HG03159 (cell line): ENCODE data around the gene DENND1A.

Source experiments
- ATAC-seq: cut with Tn5 transposase; IDR thresholded peaks from one replicate; pipeline ENCODE4 v1.9.1; 2021; ENCODE audit warnings: mild to moderate bottlenecking, moderate library complexity; ENCODE audit not compliant: unreplicated experiment

DENND1A gene

DNA sequence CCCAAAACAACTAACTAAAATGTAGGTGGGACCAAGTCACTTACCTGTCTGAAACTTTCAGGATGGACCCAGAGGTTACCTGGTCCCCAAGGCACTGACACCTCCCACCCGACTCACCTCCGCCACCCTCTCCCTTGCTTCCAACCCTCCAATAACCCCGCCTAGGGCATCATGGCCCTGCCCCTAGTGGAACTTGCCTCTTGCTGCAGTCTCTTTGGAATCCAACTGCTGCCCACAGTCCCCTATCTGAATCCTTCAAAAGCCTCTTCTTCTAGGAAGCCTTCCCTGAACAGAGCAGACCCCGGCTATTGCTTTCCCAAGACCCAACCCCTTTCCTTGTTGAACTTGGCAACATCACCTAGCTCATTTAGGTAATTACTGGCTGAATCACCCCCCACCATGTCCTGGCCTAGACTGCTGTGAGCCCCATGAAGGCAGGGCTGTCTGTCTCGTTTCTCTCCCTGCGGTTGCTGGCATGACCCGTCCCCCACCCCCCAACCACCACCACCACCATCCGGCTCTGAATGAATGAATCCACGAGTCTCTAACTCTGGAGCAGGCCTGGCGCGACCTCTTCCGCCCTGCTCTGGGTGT lies 564.5 kb downstream of the DENND1A start:
- no peak for ATAC-seq

DNA sequence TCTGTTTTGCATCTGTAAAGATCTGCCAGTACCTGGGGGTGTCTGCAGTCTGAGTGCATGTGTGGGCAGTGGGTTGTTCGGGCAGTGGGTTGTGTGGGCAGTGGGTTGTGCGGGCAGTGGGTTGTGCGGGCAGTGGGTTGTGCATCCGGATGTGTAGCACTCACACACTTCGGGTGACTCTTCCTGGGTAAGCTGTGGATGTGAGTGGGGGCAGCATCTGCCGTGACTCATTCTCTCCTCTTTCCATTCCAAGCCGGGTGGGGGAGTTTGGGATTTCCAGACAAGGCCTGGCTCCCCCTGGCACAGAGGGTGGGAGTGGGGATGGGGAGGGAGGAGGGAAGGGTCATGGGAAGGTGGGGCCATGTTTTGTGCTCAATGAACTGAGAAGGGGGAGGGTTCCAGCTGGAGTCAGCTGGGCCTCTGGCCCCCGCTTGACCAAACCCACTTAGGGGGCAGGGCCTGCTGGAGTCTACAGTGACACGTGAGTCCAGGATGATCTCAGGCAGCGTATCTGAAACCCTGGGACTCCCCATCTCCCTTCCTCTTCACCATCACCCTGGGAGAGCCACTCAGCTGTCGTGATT lies 565.6 kb downstream of the DENND1A start:
- no peak for ATAC-seq

DNA sequence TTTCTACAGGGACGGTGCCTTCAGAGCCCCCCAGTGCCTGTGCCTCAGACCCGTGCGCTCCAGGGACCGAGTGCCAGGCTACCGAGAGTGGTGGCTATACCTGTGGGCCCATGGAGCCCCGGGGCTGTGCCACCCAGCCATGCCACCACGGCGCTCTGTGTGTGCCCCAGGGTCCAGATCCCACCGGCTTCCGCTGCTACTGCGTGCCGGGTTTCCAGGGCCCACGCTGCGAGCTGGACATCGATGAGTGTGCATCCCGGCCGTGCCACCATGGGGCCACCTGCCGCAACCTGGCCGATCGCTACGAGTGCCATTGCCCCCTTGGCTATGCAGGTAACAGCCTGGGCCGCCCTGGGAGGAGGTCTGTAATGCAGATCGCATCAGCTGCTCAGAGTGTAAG lies 567.1 kb downstream of the DENND1A start:
- no peak for ATAC-seq

DNA sequence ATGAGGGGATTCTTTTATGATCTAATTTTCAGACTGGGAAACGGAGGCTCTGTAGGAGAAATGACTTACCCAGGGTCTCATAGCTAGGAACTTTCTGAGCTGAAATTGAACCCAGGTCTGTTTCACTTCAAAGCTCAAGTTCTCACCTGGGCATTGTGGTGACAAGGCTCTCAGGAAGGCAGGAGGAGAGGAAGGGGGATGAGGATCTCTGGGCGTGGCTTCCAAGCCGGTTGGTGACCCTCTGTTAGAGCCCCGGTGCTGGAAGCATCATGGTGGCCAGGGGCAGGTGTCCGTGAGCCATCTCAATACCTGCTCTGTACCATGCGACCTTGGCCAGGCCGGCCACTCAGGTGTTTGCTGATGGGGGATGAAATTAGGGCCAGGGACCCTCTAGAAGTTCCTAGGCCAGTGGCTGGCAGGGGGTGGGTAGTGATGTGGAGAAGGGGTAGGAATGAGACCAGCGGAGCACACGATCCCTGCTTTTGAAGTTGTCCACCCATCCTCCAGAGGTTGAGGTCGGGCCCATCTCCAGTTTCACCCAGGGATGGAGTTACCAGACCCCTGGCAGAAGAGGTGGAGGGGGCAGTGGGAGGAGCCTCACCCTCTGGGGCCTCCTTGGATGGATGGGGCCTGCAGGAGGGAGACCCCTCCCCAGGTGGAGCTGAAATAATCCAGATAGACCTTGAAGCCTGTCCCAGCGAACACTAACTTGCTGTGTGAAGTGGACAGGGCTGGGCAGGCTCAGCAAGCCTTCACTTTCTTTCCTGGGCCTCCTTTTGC lies 568.0 kb downstream of the DENND1A start:
- no peak for ATAC-seq

DNA sequence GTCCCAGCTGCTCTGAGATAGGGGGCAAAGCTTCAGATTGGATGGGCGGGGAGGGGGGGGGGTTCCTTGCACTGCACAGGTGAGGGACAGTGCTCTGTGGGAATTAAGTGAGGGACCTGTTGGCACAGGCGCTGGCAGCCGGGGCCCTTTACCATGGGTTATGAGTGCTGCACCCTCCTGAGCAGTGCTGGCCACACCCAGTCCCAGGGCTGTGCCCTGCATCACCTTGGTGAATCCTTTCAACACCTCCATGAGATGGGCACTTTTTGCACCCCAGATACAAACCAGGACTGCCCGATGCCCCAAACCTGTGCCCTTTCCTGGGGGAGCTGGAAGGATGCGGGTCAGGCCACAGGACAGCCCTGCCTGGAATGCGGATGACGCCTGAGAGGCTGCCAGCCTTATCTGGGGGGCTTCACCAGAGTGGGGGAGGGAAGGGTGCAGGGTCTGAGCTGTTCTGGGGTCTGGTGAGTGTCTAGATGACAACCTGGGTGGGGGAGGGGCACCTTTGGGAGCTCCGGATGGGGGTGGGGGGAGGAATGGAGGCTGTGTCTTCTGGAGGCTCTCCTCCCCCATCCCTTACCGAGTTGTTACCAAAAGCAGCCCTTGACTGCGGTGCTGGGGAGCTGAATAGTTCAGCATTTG lies 568.7 kb downstream of the DENND1A start:
- ATAC-seq = no peak

DNA sequence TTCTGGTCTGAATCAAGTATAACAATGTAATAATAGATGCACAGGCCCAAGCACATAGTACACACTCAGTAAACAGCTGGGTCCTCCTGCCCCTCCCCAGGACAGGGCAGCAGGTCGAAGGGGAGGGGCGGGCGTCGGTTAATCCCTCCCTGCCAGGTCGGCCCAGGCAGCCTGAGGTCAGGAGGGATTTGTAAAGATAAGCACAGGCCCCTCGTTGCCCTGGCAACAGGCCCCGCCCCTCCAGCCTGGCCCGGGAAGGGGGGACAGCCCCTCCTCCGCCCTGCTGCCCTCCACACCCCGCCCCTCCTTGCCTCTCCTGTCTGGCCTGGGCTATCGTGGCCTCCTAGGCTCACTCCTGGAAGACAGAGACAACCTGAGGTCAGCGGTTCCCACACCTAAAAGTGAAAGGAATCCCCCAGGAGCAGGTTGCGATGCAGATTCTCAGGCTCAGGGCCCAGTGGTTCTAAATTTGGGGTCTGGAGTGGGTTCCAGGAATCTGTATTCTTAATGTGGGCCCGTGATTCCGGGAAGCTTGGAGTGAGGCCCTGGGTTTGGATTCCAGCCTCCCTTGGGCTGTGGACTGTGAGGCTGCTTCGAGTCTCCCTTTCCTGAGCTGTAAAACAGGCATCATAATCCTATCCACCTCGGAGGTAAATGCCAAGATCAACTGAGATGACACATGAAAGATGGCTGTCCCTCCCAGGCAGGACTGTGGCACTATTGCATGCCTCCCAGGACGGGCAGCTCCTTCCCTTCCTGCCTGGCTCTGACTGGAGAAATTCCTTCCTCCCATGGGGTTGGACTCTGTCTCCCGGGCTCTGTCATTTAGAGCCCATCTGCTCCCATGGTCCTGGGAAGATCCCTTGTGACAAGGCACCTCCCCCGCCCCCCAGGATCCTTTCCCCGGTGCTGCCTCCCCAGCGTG lies 569.5 kb downstream of the DENND1A start:
- peak; percentile 37 for ATAC-seq

DNA sequence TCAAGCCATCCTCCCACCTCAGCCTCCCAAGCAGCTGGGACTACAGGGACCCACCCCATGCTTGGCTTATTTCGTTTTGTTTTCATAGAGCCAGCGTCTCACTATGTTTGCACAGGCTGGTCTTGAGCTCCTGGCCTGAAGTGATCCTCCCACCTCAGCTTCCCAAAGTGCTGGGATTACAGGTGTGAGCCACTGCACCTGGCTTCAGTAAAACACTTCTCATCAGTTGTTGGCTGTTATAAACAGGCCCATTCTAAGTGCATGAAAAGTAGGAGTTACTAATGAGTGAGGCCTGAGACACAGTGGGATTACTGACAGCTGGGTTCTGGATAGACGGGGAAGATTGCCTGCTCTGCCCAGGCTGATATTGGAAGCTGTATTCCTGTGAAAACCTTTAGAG lies 570.4 kb downstream of the DENND1A start:
- ATAC-seq = no peak

DNA sequence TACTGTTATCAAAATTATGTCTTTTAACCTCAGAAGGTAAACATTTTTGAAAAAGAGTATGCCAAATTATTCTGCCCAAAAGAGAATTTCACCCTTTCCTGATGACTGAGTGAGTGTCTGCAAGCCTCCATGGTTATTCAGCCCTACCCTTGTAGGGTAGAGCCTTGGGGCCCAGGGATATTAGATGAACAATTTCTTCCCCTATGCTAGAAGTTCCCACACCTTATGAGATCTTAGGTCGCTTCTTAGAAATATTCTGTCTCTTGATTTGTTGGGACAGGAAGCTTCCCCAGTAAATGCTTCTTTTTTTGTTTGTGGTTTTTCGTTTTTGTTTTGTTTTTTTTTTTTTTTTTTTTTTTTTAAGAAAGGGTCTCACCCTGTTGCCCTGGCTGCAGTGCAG lies 570.8 kb downstream of the DENND1A start:
- no peak for ATAC-seq

DNA sequence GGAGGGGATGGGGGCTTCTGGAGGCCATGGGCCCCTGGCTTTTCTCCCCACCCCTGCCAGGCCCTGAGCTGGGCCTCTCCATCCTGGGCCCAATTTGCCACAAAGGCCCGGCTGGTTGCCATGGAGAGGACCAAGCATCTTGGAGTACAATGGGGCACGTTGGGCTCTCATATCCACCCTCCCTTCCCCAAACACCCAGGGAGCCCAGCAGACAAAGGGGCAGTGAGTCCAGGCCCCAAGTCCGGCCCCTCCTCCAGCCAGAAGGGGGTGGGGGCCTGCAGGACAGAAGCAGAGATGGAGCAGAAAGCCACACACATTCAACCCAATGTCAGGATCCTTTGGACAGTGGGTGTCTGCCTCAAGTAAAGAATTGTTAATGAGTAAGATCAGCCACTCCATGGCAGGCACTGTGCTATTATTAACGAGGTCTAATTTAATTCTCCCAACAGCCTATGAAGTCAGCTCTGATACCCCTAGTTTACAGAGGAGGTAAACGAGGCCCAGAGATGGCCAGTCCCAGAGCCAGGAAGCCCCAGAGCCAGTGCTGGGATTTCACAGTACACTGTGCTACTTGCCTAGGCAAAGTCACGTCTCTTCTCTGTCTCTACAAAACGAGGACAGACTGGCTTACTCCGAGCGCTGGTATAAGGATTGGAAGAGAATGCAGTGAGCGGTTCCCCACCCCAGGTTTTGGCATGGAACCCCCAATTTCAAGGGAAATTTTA lies 571.6 kb downstream of the DENND1A start:
- ATAC-seq = no peak

DNA sequence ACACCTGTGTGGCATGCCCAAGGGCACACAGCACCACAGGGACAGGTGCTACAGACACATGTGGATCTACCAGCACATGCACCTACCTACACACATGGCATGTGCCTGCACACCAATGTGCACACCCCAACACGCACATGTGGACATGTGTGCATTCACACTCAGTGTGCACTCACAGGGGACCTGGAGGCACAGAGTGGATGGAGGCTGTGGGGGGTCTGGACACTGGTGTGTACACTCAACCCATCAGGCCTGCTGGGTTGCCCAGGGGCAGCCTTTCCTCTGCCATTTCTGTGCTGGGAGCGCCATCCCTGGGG lies 572.2 kb downstream of the DENND1A start:
- ATAC-seq = no peak

DNA sequence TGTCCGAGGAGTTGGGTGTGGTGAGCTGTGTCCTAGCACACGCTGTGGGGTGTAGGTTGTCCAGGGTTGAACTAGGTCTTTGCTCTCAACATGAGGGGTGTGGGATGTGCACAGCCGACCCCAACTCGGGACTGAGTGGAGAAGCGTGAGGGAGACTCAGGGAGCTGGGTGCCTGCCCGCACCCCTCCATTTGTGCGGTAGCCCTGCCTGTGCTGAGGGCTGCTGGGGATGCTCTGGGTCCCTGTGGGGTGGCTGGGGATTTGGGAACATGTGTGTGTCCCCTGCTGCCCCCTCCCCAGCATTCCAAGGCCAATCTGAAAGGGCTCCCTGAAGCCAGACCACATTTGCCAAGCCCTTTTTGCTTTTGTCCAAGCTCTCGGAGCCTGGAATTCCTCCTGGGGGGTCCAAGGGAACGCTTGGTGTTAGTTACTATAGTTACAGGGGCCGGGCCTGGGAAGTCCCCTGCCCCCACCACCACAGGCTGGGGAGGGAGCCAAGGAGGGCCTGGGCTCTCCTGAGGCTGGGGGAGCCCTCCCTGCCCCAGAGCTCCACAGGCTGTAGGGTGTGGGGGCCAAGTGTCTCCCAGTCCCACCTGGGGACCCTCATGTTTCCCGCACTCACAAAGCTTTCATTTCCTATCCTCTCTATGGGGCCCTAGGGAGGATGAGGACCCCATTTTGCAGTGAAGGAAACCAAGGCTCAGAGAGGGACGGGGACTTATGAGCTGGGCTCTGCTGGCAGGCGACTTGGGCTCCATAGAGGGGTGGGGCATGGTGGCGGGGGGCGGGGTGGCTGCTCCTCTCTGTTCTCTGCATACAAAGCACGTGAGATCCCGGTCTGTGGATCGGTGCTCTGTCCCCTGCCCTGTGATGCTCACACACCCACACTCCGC lies 572.8 kb downstream of the DENND1A start:
- no peak for ATAC-seq

DNA sequence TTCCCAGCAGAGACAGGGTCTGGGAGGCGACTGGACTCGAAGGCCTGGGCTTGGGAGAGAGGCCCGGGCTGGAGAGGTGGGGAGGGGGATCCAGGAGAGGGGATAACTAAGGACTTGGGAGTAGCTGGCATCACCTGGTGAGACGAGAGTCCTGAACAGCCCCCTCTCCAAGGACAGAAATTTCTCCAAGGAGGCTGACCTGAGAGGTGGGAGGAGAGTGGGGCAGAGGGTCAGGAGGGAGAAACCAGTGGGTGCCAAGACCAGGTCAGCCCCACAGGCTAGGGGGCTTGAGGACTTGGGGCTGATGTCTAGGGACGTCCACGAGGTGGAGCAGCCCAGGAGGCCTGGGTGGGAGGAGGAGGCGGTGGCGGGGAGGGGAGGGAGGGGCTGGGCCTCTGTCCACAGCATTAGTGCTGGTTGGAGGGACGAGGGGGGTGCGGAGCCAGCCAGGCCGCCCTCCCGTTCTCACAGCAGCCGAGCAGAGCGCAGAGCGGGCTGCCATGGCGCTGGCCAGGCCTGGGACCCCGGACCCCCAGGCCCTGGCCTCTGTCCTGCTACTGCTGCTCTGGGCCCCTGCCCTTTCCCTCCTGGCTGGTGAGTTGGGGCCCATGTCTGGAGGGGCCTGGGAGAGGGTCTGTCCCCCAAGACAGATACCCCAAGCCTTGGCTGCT lies 574.0 kb downstream of the DENND1A start, which contains the start of gene CRB2:
TSS of gene CRB2 (plus strand) at position 437 of the 671 bp plus-strand sequence. CDS start at position 501, 64 bp downstream.
- no peak for ATAC-seq

DNA sequence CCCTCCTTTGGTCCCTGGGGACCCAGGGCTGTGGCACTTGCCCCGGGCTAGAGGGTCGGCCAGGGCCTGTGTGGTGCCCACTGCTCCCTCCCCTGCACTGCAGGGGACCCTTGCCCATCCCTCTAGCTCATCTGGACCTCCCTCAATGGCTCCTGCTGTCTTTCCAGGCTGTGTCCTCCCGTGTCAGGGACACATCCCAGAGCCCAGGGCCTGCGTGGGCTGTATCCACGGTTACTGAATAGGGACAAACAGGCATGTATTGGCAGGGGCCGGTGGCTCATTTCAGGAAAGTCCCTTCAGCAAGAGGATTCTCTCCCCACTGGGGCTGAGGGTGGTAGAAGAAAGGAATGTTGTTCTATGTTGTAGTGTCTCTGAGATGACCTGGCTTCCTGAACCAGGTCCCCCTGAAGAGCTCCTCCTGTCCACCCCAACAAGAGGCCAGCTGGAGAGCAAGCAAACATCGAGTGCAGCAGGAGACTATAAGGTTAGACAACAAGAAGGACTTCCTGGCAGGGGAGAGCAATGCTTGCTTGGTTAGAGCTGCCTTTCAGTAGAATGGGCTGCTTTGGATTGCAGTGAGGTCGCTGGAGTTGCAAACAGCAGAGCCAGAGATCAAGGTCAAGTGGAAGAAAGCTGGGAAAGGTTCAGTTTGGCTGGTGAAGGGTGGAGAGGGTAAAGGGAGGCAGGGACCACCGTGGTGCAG lies 575.0 kb downstream of the DENND1A start:
- no peak for ATAC-seq

DNA sequence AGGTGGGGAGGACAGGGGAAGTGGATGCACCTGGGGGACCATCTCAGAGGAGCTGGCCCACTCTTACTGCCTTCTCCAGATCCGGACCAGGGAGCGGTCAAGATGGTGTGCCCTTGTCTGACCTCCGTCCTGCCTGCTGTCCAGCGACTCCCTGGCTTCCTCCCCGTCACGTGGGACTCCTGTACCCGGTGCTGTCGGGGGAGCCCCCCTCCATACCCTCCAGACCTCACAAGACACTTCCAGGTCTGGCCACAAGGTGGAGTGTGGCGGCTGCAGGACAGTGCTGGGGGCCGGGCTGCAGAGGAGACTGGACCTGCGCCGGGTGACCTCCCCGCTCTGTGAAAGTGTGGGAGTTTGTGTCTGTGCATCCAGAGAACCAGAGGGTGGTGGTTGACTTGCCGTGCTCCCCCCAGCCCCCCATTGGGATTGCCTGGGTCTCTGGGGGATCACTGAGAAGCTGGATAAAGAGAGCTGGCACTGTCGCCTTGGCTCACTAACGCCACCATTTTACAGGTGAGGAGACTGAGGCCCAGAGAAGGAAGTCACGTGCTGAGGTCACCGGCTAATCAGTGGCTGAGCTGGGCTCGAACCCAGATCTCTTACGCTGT lies 575.8 kb downstream of the DENND1A start:
- peak; percentile 58 for ATAC-seq

DNA sequence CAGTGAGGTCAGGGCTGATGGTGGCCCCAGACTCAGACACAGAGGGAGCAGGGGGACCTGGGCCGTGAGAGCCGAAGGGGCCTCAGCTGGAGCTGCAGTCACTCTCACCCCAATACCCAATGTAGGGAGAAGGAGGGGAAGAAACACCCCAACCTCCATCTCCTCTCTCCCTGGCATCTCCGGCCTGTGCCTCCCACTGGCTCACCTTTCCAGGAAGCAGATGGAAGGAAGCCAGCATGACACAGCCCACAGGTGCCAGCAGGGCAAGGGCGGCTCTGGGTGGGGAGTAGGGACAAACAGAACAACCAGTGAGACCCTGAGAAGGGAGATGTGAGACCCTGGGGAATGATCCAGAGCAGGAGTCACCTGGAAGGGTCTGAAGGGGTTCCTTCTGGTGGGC lies 576.9 kb downstream of the DENND1A start:
- ATAC-seq = no peak

DNA sequence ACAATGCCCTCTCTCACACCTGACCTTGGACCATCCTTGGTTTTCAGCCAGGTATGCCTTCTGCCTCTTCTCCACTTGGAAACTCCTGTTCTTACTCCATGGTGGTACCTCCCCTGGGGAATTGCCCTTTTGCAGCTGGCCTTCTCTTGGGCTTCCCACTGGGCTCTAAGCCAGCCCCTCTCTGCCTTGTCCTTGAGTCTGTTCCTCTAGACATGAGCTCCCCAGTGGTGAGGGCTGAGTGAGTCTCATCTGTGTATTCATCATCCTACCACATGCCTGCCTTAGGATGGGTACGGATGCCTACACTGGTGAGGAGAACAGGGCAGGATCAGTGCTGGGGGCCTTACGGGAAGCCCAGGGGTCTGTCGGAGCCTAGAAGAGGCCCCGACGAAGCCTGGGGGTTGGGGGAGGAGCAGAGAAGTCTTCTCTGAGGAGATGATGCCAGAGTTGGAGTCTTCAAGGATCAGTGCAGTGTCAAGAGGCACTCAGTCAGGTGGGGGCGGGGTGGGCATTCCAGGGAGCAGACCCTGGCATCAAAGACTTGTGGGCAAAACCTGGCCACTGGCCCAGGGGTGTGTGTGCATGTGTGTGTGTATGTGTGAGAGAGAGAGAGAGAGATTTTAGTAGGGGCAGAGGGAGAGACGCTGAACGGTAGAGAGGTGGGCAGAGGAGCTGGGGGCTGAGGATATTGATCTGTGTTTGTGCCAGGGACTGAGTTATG lies 579.2 kb downstream of the DENND1A start:
- ATAC-seq = no peak
